HepG2 (cell line): ENCODE data around the gene TGM1. TPM values are rescaled to one million over a fixed set of nuclear protein-coding genes. Genes with fewer than 3 reads are reported as not detected.

ENCODE experiments used
- BRD4 ChIP-seq: sonication (generic); formaldehyde crosslinking; IDR thresholded peaks from 2 replicates; pipeline ENCODE4 v1.4.0; 2020; ENCODE audit warnings: missing genetic modification reagents
- CEBPB ChIP-seq: IDR thresholded peaks from 2 replicates; pipeline ENCODE4 v1.6.1; 2011; ENCODE audit warnings: low read depth, low read length, improper control_type of control experiment, borderline replicate concordance
- POLR2AphosphoS5 ChIP-seq: IDR thresholded peaks from 2 replicates; pipeline ENCODE4 v1.6.1; 2012; ENCODE audit warnings: low read depth, low read length
- RBM22 ChIP-seq: fragments of 200-400 bp; formaldehyde crosslinking; optimal IDR thresholded peaks from 2 replicates; pipeline ENCODE3; 2017; ENCODE audit warnings: mild to moderate bottlenecking, low read length, moderate library complexity
- SMYD3 ChIP-seq: sonication (generic); formaldehyde crosslinking; IDR thresholded peaks from 2 replicates; pipeline ENCODE4 v1.8.1; 2023; ENCODE audit warnings: mild to moderate bottlenecking, missing genetic modification reagents
- ZFY ChIP-seq: sonication (generic); formaldehyde crosslinking; IDR thresholded peaks from 2 replicates; pipeline ENCODE4 v1.4.0; 2020; ENCODE audit warnings: missing genetic modification reagents
- ZNF629 ChIP-seq: sonication (generic); formaldehyde crosslinking; conservative IDR thresholded peaks from 2 replicates; pipeline ENCODE4 v1.5.0; 2020; ENCODE audit warnings: missing genetic modification reagents
- ZSCAN20 ChIP-seq: sonication (generic); formaldehyde crosslinking; IDR thresholded peaks from 2 replicates; pipeline ENCODE4 v1.4.0; 2020; ENCODE audit warnings: missing genetic modification reagents, mild to moderate bottlenecking, borderline replicate concordance
- polyA plus RNA-seq, 8 experiments: library from polyadenylated mRNA; depleted of rRNA in 3 of 8; stranded (reverse) in 7 of 8; unstranded in 1 of 8; fragments of >200 nt; fragmentation: Illumina TruSeq in 4 of 8; extraction: Trizol in 4 of 8; gene quantifications; 2 replicates each; pipeline versions ENCODE4 v1.2.1 to v1.2.3, GENCODE V29; 2011 to 2016; ENCODE audit warnings: low read depth in 4 of 8, missing spikeins in 1 of 8, mixed read lengths in 1 of 8; ENCODE audit not compliant: insufficient read depth in 1 of 8
- total RNA-seq, 5 experiments: library from RNA; depleted of rRNA; stranded (reverse); fragments of >200 nt; fragmentation: Illumina TruSeq; extraction: Trizol; gene quantifications; 2 replicates each; pipeline ENCODE4 v1.2.3, GENCODE V29; 2016; ENCODE audit warnings: low read depth in 1 of 5
- TF ChIP-seq, protein P1 (sequence below): sonication (generic); formaldehyde crosslinking; IDR thresholded peaks from 2 replicates; pipeline ENCODE4 v1.5.0; 2020; ENCODE audit warnings: mild to moderate bottlenecking, missing genetic modification reagents, borderline replicate concordance
- TF ChIP-seq, protein P2 (sequence below): sonication (generic); formaldehyde crosslinking; IDR thresholded peaks from 2 replicates; pipeline ENCODE4 v1.9.0; 2021; ENCODE audit warnings: missing genetic modification reagents, borderline replicate concordance
- TF ChIP-seq, protein P3 (sequence below): sonication (generic); formaldehyde crosslinking; IDR thresholded peaks from 2 replicates; pipeline ENCODE4 v1.4.0; 2020; ENCODE audit warnings: missing genetic modification reagents

Gene TGM1
- total and polyA plus RNA-seq, 2 of the 13 experiments (the other 11 are each of a cell fraction or from before 2014, with no cell fraction given) = 3.2 to 10.6 TPM

DNA sequence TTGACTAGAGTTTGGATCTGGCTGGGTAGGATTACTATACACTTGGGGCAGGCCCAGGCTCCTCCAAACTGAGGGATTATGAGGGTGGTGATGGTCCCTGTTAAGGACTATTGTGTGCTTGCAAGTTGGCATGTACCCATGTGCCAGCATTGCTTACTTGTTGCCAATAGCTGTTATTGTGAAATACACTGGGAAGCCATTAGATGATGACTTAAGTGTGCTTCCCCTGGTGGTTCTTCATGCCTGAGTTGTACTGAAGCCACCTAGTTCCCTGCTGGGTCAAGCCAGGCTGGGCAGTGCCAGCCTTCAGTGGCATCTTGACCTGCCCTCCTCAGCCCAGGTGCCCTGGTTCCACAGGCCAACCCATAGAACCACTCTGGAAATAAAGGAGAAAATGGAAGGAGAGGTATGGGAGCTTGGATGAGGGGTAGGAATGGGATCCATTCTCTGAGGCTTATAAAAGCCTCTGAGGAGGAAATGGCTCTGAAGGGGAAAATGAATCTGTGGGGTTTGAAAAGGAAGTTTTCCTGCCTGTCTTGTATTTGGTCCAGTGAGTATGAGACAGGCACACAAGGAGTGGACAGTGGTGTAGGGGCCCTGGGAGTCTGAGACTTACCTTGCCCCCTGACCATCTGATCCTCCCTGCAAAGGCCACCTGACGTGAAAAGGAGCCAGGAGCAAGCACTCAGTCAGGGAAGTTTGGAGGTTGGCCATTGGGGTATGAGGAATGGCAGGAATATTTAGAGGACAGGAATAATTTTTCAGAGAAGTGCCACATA, 49.0 kb upstream of the TGM1 start (continued):
- peak; percentile 49 for TF ChIP-seq POLR2AphosphoS5
- TF ChIP-seq, protein P1, sequence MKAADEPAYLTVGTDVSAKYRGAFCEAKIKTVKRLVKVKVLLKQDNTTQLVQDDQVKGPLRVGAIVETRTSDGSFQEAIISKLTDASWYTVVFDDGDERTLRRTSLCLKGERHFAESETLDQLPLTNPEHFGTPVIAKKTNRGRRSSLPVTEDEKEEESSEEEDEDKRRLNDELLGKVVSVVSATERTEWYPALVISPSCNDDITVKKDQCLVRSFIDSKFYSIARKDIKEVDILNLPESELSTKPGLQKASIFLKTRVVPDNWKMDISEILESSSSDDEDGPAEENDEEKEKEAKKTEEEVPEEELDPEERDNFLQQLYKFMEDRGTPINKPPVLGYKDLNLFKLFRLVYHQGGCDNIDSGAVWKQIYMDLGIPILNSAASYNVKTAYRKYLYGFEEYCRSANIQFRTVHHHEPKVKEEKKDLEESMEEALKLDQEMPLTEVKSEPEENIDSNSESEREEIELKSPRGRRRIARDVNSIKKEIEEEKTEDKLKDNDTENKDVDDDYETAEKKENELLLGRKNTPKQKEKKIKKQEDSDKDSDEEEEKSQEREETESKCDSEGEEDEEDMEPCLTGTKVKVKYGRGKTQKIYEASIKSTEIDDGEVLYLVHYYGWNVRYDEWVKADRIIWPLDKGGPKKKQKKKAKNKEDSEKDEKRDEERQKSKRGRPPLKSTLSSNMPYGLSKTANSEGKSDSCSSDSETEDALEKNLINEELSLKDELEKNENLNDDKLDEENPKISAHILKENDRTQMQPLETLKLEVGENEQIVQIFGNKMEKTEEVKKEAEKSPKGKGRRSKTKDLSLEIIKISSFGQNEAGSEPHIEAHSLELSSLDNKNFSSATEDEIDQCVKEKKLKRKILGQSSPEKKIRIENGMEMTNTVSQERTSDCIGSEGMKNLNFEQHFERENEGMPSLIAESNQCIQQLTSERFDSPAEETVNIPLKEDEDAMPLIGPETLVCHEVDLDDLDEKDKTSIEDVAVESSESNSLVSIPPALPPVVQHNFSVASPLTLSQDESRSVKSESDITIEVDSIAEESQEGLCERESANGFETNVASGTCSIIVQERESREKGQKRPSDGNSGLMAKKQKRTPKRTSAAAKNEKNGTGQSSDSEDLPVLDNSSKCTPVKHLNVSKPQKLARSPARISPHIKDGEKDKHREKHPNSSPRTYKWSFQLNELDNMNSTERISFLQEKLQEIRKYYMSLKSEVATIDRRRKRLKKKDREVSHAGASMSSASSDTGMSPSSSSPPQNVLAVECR (CRISPR knock-in tag) = no peak
- TF ChIP-seq ZFY (CRISPR knock-in tag) = 0 out of 2 replicates have a peak, but pooled peaks have one; percentile 3
- peak; percentile 89 for TF ChIP-seq CEBPB
- TF ChIP-seq, protein P2, sequence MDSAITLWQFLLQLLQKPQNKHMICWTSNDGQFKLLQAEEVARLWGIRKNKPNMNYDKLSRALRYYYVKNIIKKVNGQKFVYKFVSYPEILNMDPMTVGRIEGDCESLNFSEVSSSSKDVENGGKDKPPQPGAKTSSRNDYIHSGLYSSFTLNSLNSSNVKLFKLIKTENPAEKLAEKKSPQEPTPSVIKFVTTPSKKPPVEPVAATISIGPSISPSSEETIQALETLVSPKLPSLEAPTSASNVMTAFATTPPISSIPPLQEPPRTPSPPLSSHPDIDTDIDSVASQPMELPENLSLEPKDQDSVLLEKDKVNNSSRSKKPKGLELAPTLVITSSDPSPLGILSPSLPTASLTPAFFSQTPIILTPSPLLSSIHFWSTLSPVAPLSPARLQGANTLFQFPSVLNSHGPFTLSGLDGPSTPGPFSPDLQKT = no peak
- TF ChIP-seq RBM22 = peak; percentile 60
- TF ChIP-seq ZSCAN20 (CRISPR knock-in tag) = no peak
- no peak for TF ChIP-seq SMYD3 (CRISPR knock-in tag)
- no peak for TF ChIP-seq BRD4 (CRISPR knock-in tag)
- TF ChIP-seq ZNF629 (CRISPR knock-in tag) = no peak
- TF ChIP-seq, protein P3, sequence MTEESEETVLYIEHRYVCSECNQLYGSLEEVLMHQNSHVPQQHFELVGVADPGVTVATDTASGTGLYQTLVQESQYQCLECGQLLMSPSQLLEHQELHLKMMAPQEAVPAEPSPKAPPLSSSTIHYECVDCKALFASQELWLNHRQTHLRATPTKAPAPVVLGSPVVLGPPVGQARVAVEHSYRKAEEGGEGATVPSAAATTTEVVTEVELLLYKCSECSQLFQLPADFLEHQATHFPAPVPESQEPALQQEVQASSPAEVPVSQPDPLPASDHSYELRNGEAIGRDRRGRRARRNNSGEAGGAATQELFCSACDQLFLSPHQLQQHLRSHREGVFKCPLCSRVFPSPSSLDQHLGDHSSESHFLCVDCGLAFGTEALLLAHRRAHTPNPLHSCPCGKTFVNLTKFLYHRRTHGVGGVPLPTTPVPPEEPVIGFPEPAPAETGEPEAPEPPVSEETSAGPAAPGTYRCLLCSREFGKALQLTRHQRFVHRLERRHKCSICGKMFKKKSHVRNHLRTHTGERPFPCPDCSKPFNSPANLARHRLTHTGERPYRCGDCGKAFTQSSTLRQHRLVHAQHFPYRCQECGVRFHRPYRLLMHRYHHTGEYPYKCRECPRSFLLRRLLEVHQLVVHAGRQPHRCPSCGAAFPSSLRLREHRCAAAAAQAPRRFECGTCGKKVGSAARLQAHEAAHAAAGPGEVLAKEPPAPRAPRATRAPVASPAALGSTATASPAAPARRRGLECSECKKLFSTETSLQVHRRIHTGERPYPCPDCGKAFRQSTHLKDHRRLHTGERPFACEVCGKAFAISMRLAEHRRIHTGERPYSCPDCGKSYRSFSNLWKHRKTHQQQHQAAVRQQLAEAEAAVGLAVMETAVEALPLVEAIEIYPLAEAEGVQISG = no peak
